Measurements from ENCODE around the gene MAOA.
"Not testable (repeated sequence)": the region's sequence is repeated elsewhere in the genome, so short reads cannot be mapped to it uniquely, and the experiment has no call there.

Gene MAOA

GRCh38 chrX:43663173-43663572 is 7.1 kb downstream of the MAOA start:
- Histone ChIP-seq H3K27ac (ENCODE audit: low read depth, low read length, severe bottlenecking) (no peak overlapping the region), H3K9me3 (ENCODE audit: control insufficient read depth, low read length) (no peaks in the 10 kb centered on the region), H3K36me3 (ENCODE audit: control insufficient read depth, insufficient read depth, low read length) (no peaks in the 10 kb centered on the region), H3K4me1 (ENCODE audit: control insufficient read depth, insufficient read depth, low read length, poor library complexity, severe bottlenecking) (no peaks in the 10 kb centered on the region), H3K4me3 (ENCODE audit: extremely low read depth, insufficient read depth, low read length, poor library complexity, severe bottlenecking) (no peak overlapping the region)
- WGBS, 2 experiments (ENCODE audit: insufficient coverage in 2 of 2) = no CpG with 5 or more reads among the region's 1 CpG

- WGBS, 2 experiments (ENCODE audit: insufficient coverage in 2 of 2) = 76 to 100% methylated on average over 2 of the region's 3 CpGs
- no peak overlapping the region for H3K4me3 ChIP-seq (ENCODE audit: extremely low read depth, insufficient read depth, low read length, poor library complexity, severe bottlenecking)
- no peaks in the 10 kb centered on the region for H3K4me1 ChIP-seq (ENCODE audit: control insufficient read depth, insufficient read depth, low read length, poor library complexity, severe bottlenecking)
Measured at GRCh38 chrX:43664258-43664657, 8.2 kb downstream of the MAOA start.

DNA sequence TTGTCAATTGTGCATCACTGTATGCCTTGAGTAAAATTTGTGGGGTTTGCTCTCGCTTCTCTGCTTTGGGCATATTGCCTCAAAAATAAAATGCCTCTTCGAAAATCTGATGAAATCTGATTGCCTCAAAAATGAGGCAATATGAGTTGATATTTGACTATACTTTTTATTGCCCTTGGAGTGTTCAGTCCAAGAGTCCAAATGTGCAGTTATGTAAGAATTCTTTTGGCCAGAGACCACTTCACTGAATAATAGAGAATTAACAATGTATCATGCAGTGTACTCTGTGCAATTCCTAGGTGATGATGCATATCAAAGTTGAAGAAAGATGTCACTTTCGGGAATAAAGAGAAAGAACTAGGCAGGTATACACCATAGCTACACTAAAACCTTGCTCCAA is 8.6 kb downstream of the MAOA start:
- Histone ChIP-seq H3K27ac (ENCODE audit: low read depth, low read length, severe bottlenecking) (no peak overlapping the region), H3K9me3 (ENCODE audit: control insufficient read depth, low read length) (no peaks in the 10 kb centered on the region), H3K4me1 (ENCODE audit: control insufficient read depth, insufficient read depth, low read length, poor library complexity, severe bottlenecking) (no peaks in the 10 kb centered on the region), H3K4me3 (ENCODE audit: extremely low read depth, insufficient read depth, low read length, poor library complexity, severe bottlenecking) (no peak overlapping the region), H3K36me3 (ENCODE audit: control insufficient read depth, insufficient read depth, low read length) (no peaks in the 10 kb centered on the region)
- WGBS, 2 experiments (ENCODE audit: insufficient coverage in 2 of 2) = 90% methylated on average over 2 of the region's 3 CpGs; no CpG with 5 or more reads in 1 of the 2 experiments

More at GRCh38 chrX:43664258-43664657, 8.2 kb downstream of the MAOA start:
- Histone ChIP-seq H3K27ac (ENCODE audit: low read depth, low read length, severe bottlenecking) (no peak overlapping the region), H3K36me3 (ENCODE audit: control insufficient read depth, insufficient read depth, low read length) (no peaks in the 10 kb centered on the region), H3K9me3 (ENCODE audit: control insufficient read depth, low read length) (no peaks in the 10 kb centered on the region)

DNA sequence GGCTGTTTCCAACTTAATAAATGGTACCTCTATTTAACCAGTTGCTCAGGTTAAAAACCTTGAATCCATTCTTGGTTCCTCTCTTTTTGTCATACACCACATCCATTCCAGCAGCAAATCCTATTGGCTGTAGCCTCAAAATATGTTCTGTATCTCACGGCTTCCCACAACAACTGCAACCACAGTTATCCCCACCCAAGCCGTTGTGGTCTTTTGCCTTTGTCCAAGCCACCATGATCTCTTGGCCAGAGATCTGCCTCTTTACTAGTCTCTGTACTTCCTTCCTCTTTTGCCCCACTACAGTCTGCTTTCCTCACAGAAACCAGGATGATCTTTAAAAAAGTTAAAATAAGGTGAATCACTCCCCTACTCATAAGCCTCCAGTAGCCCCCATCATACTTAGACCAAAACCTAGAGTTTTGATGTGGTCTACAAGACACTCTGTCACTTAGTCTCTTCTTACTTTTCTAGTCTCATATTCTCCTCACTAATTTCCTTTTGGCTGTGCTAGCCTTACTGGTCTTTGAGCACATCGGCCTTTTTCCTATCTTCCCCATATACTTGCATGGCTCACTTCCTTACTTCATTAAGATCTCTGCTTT is 10.3 kb downstream of the MAOA start:
- Histone ChIP-seq H3K36me3 (ENCODE audit: control insufficient read depth, insufficient read depth, low read length) (no peaks in the 10 kb centered on the region), H3K4me1 (ENCODE audit: control insufficient read depth, insufficient read depth, low read length, poor library complexity, severe bottlenecking) (no peaks in the 10 kb centered on the region), H3K27ac (ENCODE audit: low read depth, low read length, severe bottlenecking) (no peak overlapping the region), H3K9me3 (ENCODE audit: control insufficient read depth, low read length) (no peaks in the 10 kb centered on the region), H3K4me3 (ENCODE audit: extremely low read depth, insufficient read depth, low read length, poor library complexity, severe bottlenecking) (no peak overlapping the region)
- 100% methylated on average over 1 to 2 of the region's 3 CpGs for WGBS, 2 experiments (ENCODE audit: insufficient coverage in 2 of 2)

DNA sequence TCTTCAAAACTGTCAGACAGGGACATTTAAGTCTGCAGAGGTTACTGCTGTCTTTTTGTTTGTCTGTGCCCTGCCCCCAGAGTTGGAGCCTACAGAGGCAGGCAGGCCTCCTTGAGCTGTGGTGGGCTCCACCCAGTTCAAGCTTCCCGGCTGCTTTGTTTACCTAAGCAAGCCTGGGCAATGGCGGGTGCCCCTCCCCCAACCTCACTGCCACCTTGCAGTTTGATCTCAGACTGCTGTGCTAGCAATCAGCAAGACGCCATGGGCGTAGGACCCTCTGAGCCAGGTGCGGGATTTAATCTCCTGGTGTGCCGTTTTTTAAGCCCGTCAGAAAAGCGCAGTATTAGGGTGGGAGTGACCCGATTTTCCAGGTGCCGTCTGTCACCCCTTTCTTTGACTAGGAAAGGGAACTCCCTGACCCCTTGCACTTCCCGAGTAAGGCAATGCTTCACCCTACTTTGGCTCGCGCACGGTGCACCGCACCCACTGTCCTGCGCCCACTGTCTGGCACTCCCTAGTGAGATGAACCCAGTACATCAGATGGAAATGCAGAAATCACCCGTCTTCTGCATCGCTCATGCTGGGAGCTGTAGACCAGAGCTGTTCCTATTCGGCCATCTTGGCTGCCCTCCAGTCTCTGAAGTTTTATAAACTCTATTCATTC is 20.0 kb downstream of the MAOA start:
- not testable (repeated sequence) for H3K27ac ChIP-seq (ENCODE audit: low read depth, low read length, severe bottlenecking); H3K4me1 ChIP-seq (ENCODE audit: control insufficient read depth, insufficient read depth, low read length, poor library complexity, severe bottlenecking); H3K36me3 ChIP-seq (ENCODE audit: control insufficient read depth, insufficient read depth, low read length); H3K4me3 ChIP-seq (ENCODE audit: extremely low read depth, insufficient read depth, low read length, poor library complexity, severe bottlenecking); H3K9me3 ChIP-seq (ENCODE audit: control insufficient read depth, low read length)
- whole genome bisulfite sequencing, 2 experiments (ENCODE audit: insufficient coverage in 2 of 2) = 81 to 100% methylated on average over 1 to 7 of the region's 19 CpGs

- Histone ChIP-seq H3K4me1 (ENCODE audit: control insufficient read depth, insufficient read depth, low read length, poor library complexity, severe bottlenecking) (no peaks in the 10 kb centered on the region), H3K27ac (ENCODE audit: low read depth, low read length, severe bottlenecking) (peak overlapping the region; percentile 29), H3K36me3 (ENCODE audit: control insufficient read depth, insufficient read depth, low read length) (no peaks in the 10 kb centered on the region), H3K4me3 (ENCODE audit: extremely low read depth, insufficient read depth, low read length, poor library complexity, severe bottlenecking) (no peak overlapping the region), H3K9me3 (ENCODE audit: control insufficient read depth, low read length) (no peaks in the 10 kb centered on the region)
Measured at GRCh38 chrX:43676971-43677572, 21.0 kb downstream of the MAOA start.

DNA sequence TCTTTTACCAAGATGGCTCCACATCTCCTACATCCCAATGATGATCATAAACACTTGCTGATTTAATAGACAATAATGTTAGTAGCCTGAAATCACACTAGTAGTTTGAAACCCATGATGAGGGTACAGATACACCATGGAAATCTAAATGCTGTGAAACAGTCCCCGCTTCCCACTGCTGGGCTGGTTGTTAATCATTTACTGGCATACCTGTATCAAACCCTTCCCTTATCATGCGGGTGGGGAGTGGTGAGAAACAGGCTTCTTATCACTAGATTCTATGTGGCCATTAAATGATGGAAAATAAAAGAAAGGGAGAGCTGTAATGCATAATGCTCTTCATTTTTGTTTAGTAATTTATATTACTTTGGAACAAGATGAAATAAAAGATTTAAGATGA is 21.9 kb downstream of the MAOA start:
- no CpG with 5 or more reads among the region's 2 CpGs for WGBS, 2 experiments (ENCODE audit: insufficient coverage in 2 of 2)
- H3K9me3 ChIP-seq (ENCODE audit: control insufficient read depth, low read length) = no peaks in the 10 kb centered on the region

DNA sequence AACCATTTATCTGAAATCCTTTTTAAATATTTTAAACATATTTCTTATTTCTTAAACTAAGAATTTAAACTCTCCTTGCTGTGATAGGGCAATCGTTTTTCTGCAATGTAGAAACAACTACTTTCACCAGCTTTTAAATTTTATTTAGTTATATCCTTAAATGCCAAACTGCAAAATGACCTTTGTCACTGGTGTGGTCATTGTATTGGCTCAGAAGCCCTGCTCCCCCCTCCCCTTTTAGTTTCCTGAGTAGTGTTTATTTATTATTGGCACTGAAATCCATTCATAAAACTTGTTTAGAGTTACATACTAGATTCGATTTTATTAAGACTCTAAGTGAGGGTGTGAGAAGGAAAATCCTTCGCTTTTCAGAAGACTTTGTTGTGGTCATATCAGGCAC is 23.0 kb downstream of the MAOA start:
- H3K9me3 ChIP-seq (ENCODE audit: control insufficient read depth, low read length) = no peaks in the 10 kb centered on the region
- H3K36me3 ChIP-seq (ENCODE audit: control insufficient read depth, insufficient read depth, low read length) = no peaks in the 10 kb centered on the region
- H3K27ac ChIP-seq (ENCODE audit: low read depth, low read length, severe bottlenecking) = no peak overlapping the region
- no peak overlapping the region for H3K4me3 ChIP-seq (ENCODE audit: extremely low read depth, insufficient read depth, low read length, poor library complexity, severe bottlenecking)
- WGBS, 2 experiments (ENCODE audit: insufficient coverage in 2 of 2) = 100% methylated on average over 1 of the region's 3 CpGs; no CpG with 5 or more reads in 1 of the 2 experiments
- no peaks in the 10 kb centered on the region for H3K4me1 ChIP-seq (ENCODE audit: control insufficient read depth, insufficient read depth, low read length, poor library complexity, severe bottlenecking)

More for the DNA sequence above, 21.9 kb downstream of the MAOA start:
- no peaks in the 10 kb centered on the region for H3K36me3 ChIP-seq (ENCODE audit: control insufficient read depth, insufficient read depth, low read length)
- no peak overlapping the region for H3K27ac ChIP-seq (ENCODE audit: low read depth, low read length, severe bottlenecking)
- no peak overlapping the region for H3K4me3 ChIP-seq (ENCODE audit: extremely low read depth, insufficient read depth, low read length, poor library complexity, severe bottlenecking)
- no peaks in the 10 kb centered on the region for H3K4me1 ChIP-seq (ENCODE audit: control insufficient read depth, insufficient read depth, low read length, poor library complexity, severe bottlenecking)

- H3K9me3 ChIP-seq (ENCODE audit: control insufficient read depth, low read length) = no peaks in the 10 kb centered on the region
- H3K4me1 ChIP-seq (ENCODE audit: control insufficient read depth, insufficient read depth, low read length, poor library complexity, severe bottlenecking) = no peaks in the 10 kb centered on the region
- no peak overlapping the region for H3K27ac ChIP-seq (ENCODE audit: low read depth, low read length, severe bottlenecking)
- no peak overlapping the region for H3K4me3 ChIP-seq (ENCODE audit: extremely low read depth, insufficient read depth, low read length, poor library complexity, severe bottlenecking)
- WGBS, 2 experiments (ENCODE audit: insufficient coverage in 2 of 2) = no CpG with 5 or more reads among the region's 2 CpGs
- H3K36me3 ChIP-seq (ENCODE audit: control insufficient read depth, insufficient read depth, low read length) = no peaks in the 10 kb centered on the region
Measured at GRCh38 chrX:43679778-43680177, 23.7 kb downstream of the MAOA start.

- no peak overlapping the region for H3K4me3 ChIP-seq (ENCODE audit: extremely low read depth, insufficient read depth, low read length, poor library complexity, severe bottlenecking)
Measured at GRCh38 chrX:43682726-43683125, 26.6 kb downstream of the MAOA start.

GRCh38 chrX:43685221-43685620 is 29.1 kb downstream of the MAOA start:
- H3K4me3 ChIP-seq (ENCODE audit: extremely low read depth, insufficient read depth, low read length, poor library complexity, severe bottlenecking) = no peak overlapping the region
- no peaks in the 10 kb centered on the region for H3K4me1 ChIP-seq (ENCODE audit: control insufficient read depth, insufficient read depth, low read length, poor library complexity, severe bottlenecking)
- WGBS, 2 experiments (ENCODE audit: insufficient coverage in 2 of 2) = no CpG with 5 or more reads among the region's 2 CpGs
- H3K36me3 ChIP-seq (ENCODE audit: control insufficient read depth, insufficient read depth, low read length) = no peaks in the 10 kb centered on the region
- H3K9me3 ChIP-seq (ENCODE audit: control insufficient read depth, low read length) = no peaks in the 10 kb centered on the region
- no peak overlapping the region for H3K27ac ChIP-seq (ENCODE audit: low read depth, low read length, severe bottlenecking)

More at GRCh38 chrX:43682726-43683125, 26.6 kb downstream of the MAOA start:
- Histone ChIP-seq H3K4me1 (ENCODE audit: control insufficient read depth, insufficient read depth, low read length, poor library complexity, severe bottlenecking) (no peaks in the 10 kb centered on the region), H3K27ac (ENCODE audit: low read depth, low read length, severe bottlenecking) (no peak overlapping the region), H3K9me3 (ENCODE audit: control insufficient read depth, low read length) (no peaks in the 10 kb centered on the region), H3K36me3 (ENCODE audit: control insufficient read depth, insufficient read depth, low read length) (no peaks in the 10 kb centered on the region)
